ENCODE results near the gene GAK.
"Not testable (repeated sequence)": the region's sequence is repeated elsewhere in the genome, so short reads cannot be mapped to it uniquely, and the experiment has no call there.

The GAK gene

DNA sequence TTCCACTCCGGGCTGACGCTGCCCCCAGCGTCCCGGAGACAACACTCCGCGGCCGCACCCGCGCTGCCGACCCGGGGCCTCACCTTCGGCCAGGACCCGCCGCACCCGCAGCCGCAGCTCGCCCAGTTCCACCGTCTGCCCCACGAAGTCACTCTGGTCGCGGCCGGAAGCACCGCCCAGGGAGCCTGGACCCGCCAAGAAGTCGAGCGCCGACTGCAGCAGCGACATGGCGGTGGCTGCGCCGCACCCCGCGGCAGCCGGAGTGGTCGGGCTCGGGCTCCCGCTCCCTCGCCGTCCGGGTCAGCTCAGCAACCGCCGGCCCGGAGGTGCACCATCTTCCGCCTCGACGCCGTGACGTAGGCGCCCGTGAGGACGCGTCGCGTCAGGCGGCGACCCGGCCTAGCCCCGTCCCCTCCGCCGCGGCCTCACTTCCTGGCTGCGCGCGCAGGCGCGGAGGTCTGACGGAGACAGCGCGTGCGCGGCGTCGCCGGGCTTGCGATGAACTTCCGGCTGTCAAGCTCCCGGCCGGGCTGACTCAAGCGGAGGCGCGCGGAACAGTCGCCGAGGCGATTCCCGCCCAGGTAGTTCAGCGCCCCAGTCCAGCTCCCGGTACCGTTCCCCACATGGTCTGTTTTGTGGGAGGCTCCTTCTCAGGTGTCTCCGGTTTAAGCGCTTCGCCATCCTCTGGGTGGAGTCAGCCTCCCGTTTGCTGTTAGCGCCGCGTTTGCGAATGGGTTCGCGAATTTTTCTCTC, at the start of gene GAK, which contains the start of gene TMEM175:
Gene GAK, minus strand, starts transcription at position 357 of the 753 bp plus-strand sequence. Its CDS starts 129 bp downstream, at position 228.
Gene TMEM175, plus strand, starts transcription at position 501 of the 753 bp plus-strand sequence. CDS start 15,280 bp downstream, outside the sequence.
- peak; percentile 86 for DNase-seq (ENCODE audit: low read depth)

DNA sequence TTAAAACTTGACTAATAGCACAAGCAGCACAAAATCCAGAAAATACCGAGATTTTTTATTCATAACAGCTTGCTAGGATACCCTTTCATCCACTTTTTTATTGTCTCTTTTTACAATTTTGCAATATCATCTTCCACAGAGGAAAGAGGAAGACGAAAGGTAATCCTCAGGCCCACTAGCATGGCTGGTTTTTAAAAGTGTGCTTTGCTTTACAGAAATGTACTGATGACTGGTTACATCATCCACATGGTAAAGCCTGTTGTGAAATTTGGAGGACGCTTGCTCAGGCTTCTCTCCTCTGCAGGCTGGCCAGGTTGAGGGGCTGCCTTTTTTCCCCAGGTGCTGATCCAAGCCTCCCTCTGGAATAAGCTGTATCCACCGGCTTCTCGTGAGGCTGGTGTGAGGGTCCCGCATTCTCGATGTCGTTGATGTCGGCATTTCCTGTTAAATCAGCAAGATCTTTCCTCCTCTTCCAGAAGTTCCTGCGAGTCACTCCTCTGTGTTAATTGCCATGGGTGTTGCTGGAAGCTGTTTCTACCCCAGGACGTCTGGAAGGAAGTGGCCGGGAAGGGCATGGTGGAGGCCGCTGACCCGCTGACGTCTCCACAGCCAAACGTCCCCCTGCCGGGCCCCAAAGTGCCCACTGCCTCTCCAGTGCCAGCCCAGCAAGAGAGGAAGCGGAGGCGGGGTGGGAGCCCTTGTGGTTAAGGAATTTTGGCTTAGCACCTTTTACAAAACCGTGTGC, 47.0 kb upstream of the GAK start:
- DNase-seq (ENCODE audit: low read depth) = no peak

DNA sequence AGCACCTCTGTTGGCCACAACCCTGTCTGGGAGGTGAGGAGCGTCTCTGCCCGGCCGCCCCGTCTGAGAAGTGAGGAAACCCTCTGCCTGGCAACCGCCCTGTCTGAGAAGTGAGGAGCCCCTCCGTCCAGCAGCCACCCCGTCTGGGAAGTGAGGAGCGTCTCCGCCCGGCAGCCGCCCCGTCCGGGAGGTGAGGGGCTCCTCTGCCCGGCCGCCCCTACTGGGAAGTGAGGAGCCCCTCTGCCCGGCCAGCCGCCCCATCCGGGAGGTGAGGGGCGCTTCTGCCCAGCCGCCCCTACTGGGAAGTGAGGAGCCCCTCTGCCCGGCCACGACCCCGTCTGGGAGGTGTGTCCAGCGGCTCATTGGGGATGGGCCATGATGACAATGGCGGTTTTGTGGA, 43.9 kb upstream of the GAK start:
- DNase-seq (ENCODE audit: low read depth) = not testable (repeated sequence)

DNA sequence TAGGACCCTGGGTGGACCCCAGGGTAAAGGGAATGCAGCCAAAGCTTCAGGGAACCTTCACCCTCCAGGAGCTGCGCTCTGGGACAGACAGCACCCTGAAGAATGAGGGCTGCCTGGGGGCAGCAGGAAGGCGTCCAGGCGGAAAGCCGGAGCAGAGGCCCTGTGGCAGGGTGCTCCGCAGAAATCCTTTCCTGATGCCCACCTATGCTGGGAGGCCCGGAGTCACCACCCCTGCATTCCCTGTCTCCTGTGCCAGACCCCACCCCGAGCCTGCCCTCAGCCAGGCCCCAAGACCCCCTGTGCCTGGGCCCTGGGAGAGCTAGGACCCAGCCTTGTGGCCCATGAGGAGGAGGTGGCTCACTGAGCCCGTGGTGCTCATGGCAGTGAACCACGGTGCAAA, 42.6 kb upstream of the GAK start:
- DNase-seq (ENCODE audit: low read depth) = no peak

DNA sequence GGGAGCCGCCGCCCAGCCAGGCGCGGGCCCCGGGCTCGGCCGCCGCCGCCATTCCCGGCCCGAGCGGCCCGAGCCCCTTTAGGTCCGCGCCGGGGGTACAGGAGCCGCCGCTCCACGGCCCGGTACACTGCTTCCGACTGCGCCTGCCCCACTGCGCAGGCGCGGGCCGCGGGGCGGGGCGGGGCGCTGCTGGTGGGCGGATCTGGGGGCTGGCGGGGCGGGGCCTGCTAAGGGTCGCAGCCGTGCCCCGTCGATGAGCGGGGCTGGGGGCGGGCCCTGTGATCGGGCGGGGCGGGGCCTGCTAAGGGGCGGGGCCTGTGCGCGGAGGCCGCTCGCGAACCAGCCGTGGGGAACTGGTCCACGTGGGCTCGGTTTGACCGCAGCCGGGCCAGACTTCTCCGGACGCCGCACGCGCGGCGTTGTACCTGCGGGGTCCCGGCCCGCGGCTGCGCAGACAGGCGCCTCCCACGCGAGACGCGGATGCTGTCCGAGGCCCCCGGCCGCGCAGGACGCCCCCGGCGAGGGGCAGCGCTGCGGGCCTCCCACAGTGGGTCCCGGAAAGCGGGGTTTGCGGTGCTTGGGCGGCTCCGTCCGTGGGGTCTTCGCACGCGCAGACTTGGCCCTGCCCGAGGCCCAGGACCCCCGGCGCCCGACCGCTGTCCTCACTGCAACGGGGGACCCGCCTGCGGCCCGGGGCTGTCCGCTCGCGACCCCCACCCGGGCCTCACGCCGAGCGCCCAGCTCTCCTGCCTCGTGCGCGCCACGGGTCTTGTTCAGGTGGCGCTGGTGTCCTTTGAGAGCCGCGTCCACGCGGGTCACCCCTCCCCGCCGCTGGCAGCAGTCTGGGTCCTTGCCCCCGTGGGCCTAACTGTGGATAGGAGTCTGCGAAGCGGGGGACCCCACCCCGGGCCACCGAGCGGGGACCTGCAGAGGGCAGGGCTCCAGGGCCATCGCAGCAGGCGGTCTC, 41.6 kb upstream of the GAK start, which contains the start of gene DGKQ:
Gene DGKQ, minus strand, starts transcription at position 139 of the 967 bp plus-strand sequence. Its CDS starts 87 bp downstream, at position 52.
- peak; percentile 70 for DNase-seq (ENCODE audit: low read depth)

DNA sequence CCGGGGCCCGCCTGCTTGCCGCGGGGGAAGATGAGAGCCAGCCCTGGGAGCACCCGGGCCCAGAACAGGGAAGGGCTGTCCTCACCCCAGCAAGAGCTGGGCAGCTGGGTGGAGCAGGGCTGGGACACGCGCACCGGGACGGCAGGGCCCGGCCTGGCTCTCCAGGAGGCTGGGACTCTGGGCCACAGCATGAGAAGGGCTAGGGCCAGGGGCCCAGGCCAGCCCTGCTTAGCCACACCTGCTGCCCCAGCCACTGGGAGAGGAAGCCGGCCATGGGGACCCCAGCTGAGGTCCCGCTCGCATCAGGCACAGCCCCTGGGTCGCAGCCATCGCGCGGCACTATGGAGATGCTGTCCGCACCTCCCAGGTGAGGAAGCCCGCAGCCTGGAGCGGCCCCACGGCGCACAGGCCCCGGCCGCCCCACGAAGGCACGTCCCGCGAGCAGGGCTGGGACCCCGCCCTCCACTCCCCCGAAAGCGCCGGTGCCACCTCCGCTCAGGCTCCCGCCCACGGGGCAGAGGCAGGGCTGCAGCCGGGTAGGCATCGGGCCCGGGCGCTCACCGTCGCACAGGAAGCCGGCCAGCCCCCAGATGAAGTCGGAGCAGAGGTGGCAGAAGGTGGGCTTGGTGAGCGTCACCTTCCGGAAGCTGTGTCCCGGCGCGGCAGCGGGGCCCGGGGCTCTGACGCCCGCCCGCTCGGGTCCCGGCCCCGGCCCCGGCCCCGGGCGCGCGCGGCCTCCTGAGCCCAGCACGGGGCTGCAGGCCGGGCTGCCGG, 40.7 kb upstream of the GAK start:
- no peak for DNase-seq (ENCODE audit: low read depth)

DNA sequence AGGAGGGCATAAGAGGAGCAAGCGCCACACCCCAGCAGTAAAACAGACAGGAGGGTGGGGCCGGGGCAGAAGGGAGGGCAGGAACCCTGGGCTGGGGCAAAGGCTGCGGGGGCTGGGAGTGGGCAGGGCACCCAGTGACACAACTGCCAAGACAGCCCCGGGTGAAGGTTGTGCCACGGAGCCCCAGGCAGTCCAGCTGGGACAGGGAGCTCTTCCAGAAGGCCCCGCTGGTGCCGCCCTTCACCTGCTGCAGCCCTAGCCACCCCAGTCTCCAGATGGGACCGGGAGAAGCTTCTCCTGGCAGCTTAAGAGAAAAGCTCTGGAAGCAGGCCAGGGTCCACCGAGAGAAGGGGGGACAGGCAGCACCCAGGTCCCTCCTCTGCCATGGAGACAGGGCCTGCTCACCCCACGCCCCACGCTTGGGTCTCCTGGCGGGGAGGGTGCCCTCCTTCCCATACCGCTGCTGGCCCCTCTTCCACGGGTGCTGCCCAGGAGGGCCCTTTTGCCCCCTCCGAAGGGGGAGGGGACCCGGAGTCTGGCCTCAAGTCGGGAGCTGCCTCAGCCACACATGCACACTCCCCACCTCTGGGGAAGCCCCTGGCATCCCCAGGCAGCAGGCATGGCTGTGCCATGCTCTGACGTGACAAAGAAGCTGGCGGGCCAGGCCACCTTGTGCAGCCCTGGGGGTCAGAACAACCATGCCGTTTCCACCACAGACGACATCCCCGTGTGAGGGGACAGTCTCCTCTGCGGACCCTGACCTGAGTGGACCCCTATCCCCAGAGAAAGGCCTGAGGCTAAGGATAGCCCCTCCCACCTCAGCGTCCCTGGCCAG, 39.8 kb upstream of the GAK start:
- no peak for DNase-seq (ENCODE audit: low read depth)

DNA sequence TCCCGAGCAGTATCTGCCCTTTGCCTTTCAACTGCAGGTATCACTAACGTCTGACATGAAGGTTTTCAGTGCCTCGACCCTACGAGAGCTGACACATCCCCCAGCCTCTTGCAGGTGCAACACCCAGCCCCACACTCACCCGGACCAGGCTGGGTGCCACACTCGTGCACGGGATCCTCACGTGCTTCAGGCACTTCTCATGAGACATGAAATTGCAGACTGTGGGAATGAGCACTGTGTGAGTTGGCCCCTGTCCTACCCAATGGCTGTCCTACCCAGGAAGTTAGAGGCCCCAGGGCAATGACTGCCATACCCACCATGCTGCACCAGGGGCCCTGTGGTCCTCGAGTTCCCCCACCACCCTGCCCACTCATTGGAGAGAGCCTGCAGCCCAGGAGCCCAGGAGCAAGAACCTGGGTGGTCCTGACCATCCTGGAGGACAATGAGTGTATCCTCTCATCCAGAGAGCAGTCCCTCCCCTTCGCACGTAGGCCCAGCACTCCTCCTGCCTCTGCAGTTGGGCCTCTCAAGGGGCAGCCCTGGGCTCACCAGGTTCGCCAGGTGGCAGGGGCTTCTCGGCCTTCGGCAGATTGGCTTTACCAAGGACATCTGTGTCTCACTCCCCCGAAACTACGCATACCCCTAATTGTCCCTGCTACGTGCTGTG, 38.9 kb upstream of the GAK start:
- no peak for DNase-seq (ENCODE audit: low read depth)

DNA sequence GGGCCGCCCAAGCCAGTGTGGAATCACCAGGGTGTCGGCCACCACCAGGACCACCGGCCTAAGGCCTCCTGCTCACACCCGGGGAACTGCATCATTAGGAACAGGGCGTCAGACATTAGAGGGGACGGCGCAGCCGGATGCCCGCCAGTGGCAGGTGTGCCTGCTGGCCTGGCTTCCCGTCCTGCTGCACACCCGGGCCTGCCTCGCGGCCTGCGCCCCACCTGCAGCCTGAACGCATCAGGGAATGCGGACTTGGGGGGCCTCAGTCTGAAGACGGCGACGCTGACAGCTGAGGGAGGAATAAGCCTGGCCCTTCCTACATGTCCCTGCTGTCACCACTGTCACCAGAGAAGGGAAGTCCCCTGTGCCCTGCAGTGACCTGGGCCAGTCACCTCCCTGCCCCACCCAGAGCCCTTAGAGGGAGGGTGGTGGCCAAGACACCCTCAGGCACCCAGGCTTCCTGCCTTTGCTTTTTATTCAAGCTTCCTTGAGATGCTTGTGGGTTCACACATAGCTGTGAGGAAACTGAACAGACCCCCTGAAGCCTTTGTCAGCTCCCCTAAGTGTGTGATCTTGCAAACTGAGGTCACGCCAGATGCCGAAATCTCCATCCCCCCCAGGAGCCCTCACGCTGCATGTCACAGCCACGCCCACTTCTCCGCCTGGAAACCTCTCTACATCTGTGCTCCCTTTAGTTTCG, 38.1 kb upstream of the GAK start:
- DNase-seq (ENCODE audit: low read depth) = no peak

DNA sequence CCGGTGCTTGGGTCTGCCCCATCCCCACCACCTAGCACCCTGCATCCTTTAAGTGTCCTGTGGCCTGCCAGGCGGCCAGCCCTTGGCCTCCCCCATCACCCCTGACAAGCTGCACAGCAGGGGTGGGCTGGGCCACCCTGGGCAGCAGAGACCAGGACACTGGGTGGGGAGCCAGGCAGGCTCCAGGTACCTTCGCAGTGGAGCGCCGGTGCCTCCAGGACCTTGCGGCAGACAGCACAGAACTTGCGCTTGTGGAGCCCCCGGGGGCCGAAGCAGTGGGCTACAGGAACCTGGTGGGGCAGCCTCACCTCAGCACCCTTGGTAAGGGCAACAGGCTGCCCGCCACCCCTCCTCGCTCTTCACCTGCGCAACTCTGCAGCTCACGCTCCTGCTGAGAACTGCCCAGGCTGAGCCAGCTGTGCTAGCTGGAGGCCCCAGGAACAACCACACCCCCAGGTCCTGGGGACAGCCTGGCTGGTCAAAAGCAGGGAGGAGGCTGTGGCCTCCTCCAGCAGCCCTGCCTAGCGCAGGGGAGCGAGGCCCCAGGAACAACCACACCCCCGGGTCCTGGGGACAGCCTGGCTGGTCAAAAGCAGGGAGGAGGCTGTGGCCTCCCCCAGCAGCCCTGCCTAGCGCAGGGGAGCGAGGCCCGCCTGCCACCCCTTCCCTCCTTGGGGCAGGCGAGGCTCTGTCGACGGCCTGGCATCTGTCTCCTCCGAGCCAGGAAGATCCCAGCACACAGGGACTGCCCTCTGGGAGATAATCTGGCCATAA, 36.7 kb upstream of the GAK start:
- DNase-seq (ENCODE audit: low read depth) = no peak

DNA sequence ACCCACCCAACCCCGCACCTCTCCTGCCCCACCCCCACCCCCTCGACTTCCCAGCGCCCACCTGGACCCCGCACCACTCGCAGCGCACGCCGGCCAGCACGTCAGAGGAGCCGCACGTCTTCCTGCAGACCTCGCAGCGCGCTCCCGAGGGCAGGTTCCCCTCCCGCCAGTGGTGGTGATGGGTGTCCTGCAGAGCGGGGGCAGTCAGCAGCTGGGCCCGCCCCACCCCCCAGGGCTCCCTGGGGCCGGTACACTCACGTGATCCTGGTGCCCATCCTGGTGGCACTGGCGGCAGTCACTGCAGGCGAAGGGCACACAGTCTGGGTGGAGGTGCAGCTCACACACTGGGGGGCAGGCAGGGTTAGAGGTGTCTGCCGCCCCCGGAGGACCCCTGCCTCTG, 36.1 kb upstream of the GAK start:
- no peak for DNase-seq (ENCODE audit: low read depth)

DNA sequence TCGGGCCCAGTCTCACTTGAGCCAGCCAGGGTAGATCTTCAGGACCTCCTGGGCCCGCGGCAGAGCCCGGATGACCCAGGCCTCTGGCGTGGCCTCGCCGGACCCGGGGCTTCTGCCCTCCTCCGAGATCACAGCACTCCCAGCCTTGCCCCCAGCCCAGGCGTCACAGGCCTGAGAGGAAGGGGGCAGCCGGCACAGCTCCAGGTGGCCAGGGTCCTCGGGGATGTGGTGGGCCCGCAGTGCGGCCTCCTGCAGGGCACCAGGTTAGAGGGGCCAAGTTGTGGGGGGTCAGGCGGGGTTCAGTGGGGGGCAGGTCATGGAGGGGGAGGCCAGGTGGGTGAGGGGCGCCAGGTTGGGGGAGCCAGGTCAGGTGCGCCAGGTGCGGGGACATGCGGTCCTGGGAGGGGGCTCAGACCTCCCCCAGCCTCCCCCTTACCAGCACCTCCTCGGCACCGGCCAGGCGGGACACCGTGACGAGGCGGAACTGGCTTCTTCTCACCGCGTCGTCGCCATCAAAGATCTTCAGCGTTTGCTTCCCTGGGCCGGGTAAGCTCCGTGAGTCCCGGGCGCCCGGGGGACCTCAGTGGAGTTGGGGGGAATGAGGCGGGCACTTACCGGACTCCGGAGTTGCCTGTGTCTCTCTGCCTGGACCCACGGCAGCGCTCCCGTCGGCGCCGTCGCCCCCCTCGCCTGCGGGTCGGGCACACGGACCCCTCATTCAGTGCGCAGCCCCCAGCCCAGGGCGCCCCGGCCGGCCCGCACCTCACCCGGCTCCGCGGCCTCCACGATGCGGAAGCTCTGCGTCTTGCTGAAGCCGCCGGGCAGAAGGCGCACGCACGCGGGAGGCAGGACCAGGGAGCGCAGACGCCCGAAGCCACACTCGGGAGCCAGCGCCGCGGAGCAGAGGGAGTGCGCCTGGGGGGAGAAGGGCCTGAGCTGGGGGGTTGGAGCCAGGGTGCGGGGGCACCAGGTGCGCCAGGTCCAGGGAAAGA, 35.3 kb upstream of the GAK start:
- no peak for DNase-seq (ENCODE audit: low read depth)

DNA sequence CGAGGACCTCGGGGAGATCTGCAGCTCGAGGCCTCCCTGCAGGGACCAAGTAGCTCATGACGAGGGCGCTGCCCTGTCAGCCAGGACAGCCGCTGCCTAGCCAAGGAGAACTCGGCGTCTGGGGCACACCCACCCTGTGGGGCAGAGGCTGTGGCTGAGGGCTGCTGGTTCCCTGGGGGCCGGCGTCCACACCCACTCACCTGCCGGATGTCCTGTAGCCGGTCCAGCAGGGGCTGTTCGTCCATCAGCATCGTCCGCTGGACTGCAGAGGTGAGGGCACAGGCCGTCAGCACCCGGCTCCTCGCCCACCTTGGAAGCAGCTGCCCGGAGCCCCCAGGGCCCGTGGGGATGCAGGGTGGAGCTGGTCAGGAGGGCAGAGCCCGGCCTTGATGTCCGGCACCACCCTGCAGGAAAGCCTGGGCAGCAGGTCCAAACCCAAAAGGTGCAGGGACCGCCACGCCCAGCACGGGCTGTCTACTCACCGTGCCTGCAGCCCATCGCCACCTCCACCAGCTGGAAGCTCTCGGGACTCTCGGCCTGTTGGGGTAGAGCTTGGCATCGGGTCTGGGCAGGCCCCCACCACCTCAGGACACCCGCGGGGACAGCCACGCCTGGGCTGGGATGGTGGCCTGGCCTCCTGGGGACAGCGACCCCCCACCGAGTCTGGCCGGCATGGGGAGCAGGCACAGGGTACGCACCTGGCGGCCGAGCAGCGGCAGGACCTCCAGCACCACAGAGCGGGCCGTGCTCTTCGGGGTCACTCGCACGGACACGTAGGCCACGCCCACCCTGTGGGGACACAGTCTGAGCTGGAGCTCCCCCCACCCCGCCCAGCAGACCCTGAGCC, 34.4 kb upstream of the GAK start:
- DNase-seq (ENCODE audit: low read depth) = no peak

DNA sequence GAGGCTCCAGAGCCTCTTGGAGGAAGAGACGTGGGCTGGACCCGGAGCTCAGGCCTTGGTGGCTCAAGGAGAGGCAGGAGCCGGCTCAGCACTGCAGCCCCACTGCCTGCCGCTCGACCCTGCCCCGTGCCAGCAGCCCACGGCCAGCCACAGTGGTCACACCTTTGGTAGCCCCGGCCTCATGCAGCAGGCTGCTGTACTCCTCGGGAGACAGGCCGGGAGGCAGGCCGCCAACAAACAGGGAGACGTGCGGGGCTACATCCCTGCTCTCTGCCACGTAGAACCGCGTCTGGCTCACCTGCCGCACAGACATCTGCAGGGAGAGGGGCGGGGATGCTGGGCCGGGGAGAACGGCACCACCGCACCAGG, 33.6 kb upstream of the GAK start:
- DNase-seq (ENCODE audit: low read depth) = no peak

DNA sequence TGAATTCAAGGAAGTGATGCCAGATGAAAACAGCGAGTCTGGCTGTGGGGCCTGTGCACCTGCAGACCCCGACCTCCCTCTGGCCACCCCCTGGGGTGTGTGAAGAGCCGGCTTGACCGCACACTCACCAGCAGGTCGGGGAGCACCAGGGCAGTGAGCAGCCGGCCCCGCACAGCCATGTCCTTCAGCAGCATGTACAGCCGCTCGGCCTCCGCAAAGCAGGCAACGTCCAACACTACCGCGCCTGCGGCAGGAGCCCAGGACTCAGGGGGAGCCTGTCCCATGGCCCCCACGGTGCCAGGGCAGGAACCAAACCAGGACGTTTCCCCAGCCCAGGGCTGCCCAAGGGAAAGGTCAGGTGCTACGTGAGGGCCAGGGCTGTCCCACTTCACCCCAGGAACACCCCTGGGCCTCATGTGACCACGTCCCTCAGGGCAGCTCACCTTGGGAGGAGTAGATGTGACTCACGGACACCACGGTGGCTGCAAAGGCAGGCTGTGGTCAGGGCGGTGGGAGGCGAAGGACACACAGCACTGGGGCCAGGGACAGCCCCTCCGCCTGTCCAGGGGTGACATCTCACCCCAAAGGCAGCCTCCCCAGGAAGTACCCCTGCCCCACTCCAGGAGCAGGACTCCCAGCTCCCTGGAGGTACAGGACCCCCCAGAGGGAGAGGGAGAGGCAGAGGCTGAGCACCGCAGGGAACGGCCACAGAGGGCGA, 33.1 kb upstream of the GAK start:
- no peak for DNase-seq (ENCODE audit: low read depth)
